Endothelial cell of umbilical vein (primary cell): ENCODE data around the gene STRA6.

Experiments used
- FOS ChIP-seq: IDR thresholded peaks from 2 replicates; pipeline ENCODE4 v1.6.1; 2011; ENCODE audit warnings: mild to moderate bottlenecking, low read length, moderate library complexity, borderline replicate concordance; ENCODE audit not compliant: insufficient read depth
- JUN ChIP-seq: IDR thresholded peaks from 2 replicates; pipeline ENCODE4 v1.6.1; 2011; ENCODE audit warnings: borderline replicate concordance, low read depth; ENCODE audit not compliant: insufficient read length, insufficient read depth
- POLR2A ChIP-seq: IDR thresholded peaks from 2 replicates; pipeline ENCODE4 v1.6.1; 2012; ENCODE audit warnings: low read depth, mild to moderate bottlenecking, control low read depth, low read length
- POLR2AphosphoS5 ChIP-seq: IDR thresholded peaks from 2 replicates; pipeline ENCODE4 v1.6.1; 2012; ENCODE audit warnings: low read depth, mild to moderate bottlenecking, control low read depth, low read length, moderate library complexity; ENCODE audit not compliant: insufficient read depth
- TF ChIP-seq, protein P1 (sequence below), 2 donors: IDR thresholded peaks; 1 replicate in 1 of 2; 2 replicates in 1 of 2; pipeline ENCODE4 v1.5.1; 2011; ENCODE audit warnings: low read length in 2 of 2, mild to moderate bottlenecking in 2 of 2, moderate library complexity in 2 of 2, control low read depth in 1 of 2, inconsistent platforms in 1 of 2, low read depth in 1 of 2; ENCODE audit not compliant: insufficient read depth in 1 of 2; ENCODE audit errors: extremely low read depth in 1 of 2

DNA sequence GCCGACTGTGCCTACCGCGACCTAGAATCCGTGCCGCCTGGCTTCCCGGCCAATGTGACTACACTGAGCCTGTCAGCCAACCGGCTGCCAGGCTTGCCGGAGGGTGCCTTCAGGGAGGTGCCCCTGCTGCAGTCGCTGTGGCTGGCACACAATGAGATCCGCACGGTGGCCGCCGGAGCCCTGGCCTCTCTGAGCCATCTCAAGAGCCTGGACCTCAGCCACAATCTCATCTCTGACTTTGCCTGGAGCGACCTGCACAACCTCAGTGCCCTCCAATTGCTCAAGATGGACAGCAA, 27.7 kb downstream of the STRA6 start:
- TF ChIP-seq, protein P1, sequence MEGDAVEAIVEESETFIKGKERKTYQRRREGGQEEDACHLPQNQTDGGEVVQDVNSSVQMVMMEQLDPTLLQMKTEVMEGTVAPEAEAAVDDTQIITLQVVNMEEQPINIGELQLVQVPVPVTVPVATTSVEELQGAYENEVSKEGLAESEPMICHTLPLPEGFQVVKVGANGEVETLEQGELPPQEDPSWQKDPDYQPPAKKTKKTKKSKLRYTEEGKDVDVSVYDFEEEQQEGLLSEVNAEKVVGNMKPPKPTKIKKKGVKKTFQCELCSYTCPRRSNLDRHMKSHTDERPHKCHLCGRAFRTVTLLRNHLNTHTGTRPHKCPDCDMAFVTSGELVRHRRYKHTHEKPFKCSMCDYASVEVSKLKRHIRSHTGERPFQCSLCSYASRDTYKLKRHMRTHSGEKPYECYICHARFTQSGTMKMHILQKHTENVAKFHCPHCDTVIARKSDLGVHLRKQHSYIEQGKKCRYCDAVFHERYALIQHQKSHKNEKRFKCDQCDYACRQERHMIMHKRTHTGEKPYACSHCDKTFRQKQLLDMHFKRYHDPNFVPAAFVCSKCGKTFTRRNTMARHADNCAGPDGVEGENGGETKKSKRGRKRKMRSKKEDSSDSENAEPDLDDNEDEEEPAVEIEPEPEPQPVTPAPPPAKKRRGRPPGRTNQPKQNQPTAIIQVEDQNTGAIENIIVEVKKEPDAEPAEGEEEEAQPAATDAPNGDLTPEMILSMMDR (IDR thresholded peaks at IDR 0.05; ENCODE audit: extremely low read depth in 1 of 2, insufficient read depth in 1 of 2, low read depth in 1 of 2, low read length in 2 of 2), result no peak
- TF ChIP-seq POLR2A (no peak), FOS (no peak), POLR2AphosphoS5 (no peak), JUN (no peak)
